Fibroblast of the aortic adventitia (primary cell): ENCODE data around the gene ABCC12. TPM values are rescaled to one million over a fixed set of nuclear protein-coding genes. Genes with fewer than 3 reads are reported as not detected.

Source experiments
- DNase-seq: peaks from one replicate; pipeline ENCODE4 v3.0.0-alpha.2; 2010; ENCODE audit warnings: low read depth
- H3K4me3 ChIP-seq: 2 replicates; pipeline ENCODE4 v1.5.1; 2011; ENCODE audit warnings: low read depth, mild to moderate bottlenecking, control low read depth, low read length, moderate library complexity
- CTCF ChIP-seq: IDR thresholded peaks from 2 replicates; pipeline ENCODE4 v1.5.1; 2011; ENCODE audit warnings: mild to moderate bottlenecking, low read length, control low read depth, inconsistent platforms; ENCODE audit not compliant: insufficient read depth
- total RNA-seq: library from RNA; depleted of rRNA; stranded (reverse); fragments of >200 nt; gene quantifications from 2 replicates; pipeline ENCODE4 v1.2.3, GENCODE V29; 2012; ENCODE audit warnings: low replicate concordance

The ABCC12 gene
- total RNA-seq, 1 donor: not detected

GRCh38 chr16:48156790-48157209 lies 1.0 kb upstream of the ABCC12 start:
- H3K4me3 ChIP-seq: no peak overlapping the region
- DNase-seq: peak; percentile 85
- peak; percentile 98 for TF ChIP-seq CTCF

DNA sequence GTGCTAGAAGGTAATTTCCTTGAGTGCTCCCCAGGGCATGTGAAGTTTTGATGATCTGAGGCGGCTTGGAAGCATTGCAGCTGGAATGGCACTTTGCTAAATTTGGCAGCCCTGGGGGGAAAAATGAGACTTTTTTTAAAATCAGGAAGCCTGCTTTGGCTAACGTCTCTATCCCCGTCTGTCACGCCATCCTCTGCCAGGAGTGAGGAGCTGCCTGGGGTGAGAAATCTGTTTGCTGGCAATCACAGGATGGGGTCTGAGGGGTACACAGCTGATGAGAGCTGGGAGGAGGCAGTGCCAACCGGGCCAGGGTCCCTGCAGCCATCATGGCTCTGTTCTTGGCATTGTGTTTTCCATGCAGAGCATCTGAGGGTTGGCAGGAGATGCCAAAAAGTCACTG lies 2.0 kb downstream of the ABCC12 start:
- TF ChIP-seq CTCF: no peak
- no peak overlapping the region for H3K4me3 ChIP-seq
- no peak for DNase-seq

GRCh38 chr16:48152226-48152625 lies 3.6 kb downstream of the ABCC12 start:
- DNase-seq: no peak
- TF ChIP-seq CTCF: no peak
- H3K4me3 ChIP-seq: no peak overlapping the region

DNA sequence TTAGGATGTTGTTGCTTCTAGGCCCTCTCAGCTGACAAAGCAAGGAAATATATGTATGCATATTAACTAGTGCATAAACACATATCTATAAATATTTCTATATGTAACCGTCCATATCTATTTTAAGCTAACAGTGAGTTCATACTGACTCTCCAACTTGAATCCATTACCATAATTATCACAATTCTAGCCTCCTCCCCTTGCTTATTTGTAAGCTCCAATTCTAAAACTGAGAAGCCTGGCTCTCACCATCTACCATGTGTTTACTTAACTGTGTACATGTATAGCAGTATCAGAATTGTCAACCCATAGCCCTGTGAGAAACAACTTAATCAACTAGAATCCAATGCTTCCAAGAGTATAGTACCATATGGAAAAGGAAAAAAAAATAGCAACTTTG lies 5.1 kb downstream of the ABCC12 start:
- no peak for TF ChIP-seq CTCF
- H3K4me3 ChIP-seq: no peak overlapping the region
- no peak for DNase-seq

- H3K4me3 ChIP-seq: no peak overlapping the region
- TF ChIP-seq CTCF: no peak
- no peak for DNase-seq
These were observed 9.1 kb downstream of the ABCC12 start for GRCh38 chr16:48146710-48147109.

GRCh38 chr16:48146131-48146530 lies 9.7 kb downstream of the ABCC12 start:
- DNase-seq: no peak
- no peak for TF ChIP-seq CTCF

GRCh38 chr16:48143812-48144368 lies 11.9 kb downstream of the ABCC12 start:
- no peak for DNase-seq
- no peak overlapping the region for H3K4me3 ChIP-seq
- no peak for TF ChIP-seq CTCF

More at GRCh38 chr16:48146131-48146530, 9.7 kb downstream of the ABCC12 start:
- no peak overlapping the region for H3K4me3 ChIP-seq
